DOHH2 (cell line): Measurements from ENCODE around the gene TBC1D22A.

Experiments
- H3F3A ChIP-seq: fragments of 200-600 bp; sonication (generic), shearing (Covaris generic); 2 replicates; pipeline ENCODE4 v1.6.0; 2016; ENCODE audit warnings: antibody characterized with exemption, mild to moderate bottlenecking; ENCODE audit not compliant: control insufficient read depth, insufficient read depth
- H3K27ac ChIP-seq: fragments of 200-600 bp; sonication (generic); 2 replicates; pipeline ENCODE4 v1.5.1; 2014; ENCODE audit warnings: low read depth, mild to moderate bottlenecking, low read length, moderate library complexity
- H3K27me3 ChIP-seq: fragments of 200-600 bp; sonication (generic); 2 replicates; pipeline ENCODE4 v1.6.1; 2014; ENCODE audit warnings: mild to moderate bottlenecking, low read length, mixed read lengths; ENCODE audit not compliant: control insufficient read depth
- H3K36me3 ChIP-seq: fragments of 200-600 bp; sonication (generic); 2 replicates; pipeline ENCODE4 v1.6.1; 2014; ENCODE audit warnings: mild to moderate bottlenecking, low read length, moderate library complexity, mixed read lengths; ENCODE audit not compliant: control insufficient read depth
- H3K4me1 ChIP-seq: fragments of 200-600 bp; sonication (generic); 2 replicates; pipeline ENCODE4 v1.6.1; 2014; ENCODE audit warnings: mild to moderate bottlenecking, low read length, mixed read lengths; ENCODE audit not compliant: control insufficient read depth
- H3K4me2 ChIP-seq: fragments of 200-600 bp; sonication (generic); 2 replicates; pipeline ENCODE4 v1.6.0; 2014; ENCODE audit warnings: mild to moderate bottlenecking, low read length, moderate library complexity
- H3K4me3 ChIP-seq: fragments of 200-600 bp; sonication (generic); 2 replicates; pipeline ENCODE4 v1.5.1; 2014; ENCODE audit warnings: mild to moderate bottlenecking, low read length, mixed read lengths
- H3K79me2 ChIP-seq: fragments of 200-600 bp; sonication (generic); 2 replicates; pipeline ENCODE4 v1.6.1; 2014; ENCODE audit warnings: mild to moderate bottlenecking, low read length, mixed read lengths; ENCODE audit not compliant: control insufficient read depth
- H3K9me2 ChIP-seq: fragments of 200-600 bp; sonication (generic); replicated peaks from 2 replicates; pipeline ENCODE4 v1.6.1; 2014; ENCODE audit warnings: mild to moderate bottlenecking, low read length, mixed read lengths; ENCODE audit not compliant: control insufficient read depth
- H3K9me3 ChIP-seq: fragments of 200-600 bp; sonication (generic); 2 replicates; pipeline ENCODE4 v1.6.1; 2014; ENCODE audit warnings: antibody characterized with exemption, low read length, mixed read lengths; ENCODE audit not compliant: control insufficient read depth, insufficient read depth
- H4K20me1 ChIP-seq: fragments of 200-600 bp; sonication (generic); 2 replicates; pipeline ENCODE4 v1.6.0; 2014; ENCODE audit warnings: low read depth, mild to moderate bottlenecking, antibody characterized with exemption, low read length, moderate library complexity; ENCODE audit not compliant: control insufficient read depth, insufficient read depth
- EZH2phosphoT487 ChIP-seq: fragments of 200-600 bp; sonication (generic); IDR thresholded peaks from 2 replicates; pipeline ENCODE4 v1.6.1; 2017; ENCODE audit warnings: borderline replicate concordance, mild to moderate bottlenecking, antibody characterized with exemption, low read length, moderate library complexity, mixed read lengths
- TF ChIP-seq, protein P1 (sequence below): fragments of 200-600 bp; sonication (generic); IDR thresholded peaks from one replicate; pipeline ENCODE4 v1.5.1; 2014; ENCODE audit warnings: antibody characterized with exemption, mild to moderate bottlenecking, low read depth, low read length; ENCODE audit not compliant: poor library complexity, severe bottlenecking

The TBC1D22A gene

DNA sequence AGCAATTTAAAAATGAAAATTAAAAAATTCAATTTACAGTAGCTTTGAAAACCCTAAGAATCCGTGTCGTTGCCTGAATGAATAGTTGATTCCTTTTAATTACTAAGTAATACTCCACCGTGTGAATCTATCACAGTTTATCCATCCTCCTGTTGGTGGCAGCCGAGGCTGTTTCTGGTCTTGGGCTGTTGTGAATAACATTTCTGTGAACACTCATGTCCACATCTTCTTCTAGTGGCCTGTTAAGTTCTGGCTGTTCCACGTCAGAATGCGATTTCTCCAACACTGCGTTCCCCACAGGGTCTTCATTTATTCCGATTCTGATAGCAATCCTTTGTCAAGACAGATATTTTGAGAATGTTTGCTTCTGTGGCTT lies 223.0 kb downstream of the TBC1D22A start:
- Histone ChIP-seq H3F3A (no peaks in the 10 kb centered on the region), H4K20me1 (peaks cover 15% of the 10 kb centered on the region), H3K79me2 (peaks cover 12% of the 10 kb centered on the region), H3K4me2 (no peak overlapping the region), H3K27me3 (no peaks in the 10 kb centered on the region), H3K9me2 (no peaks in the 10 kb centered on the region), H3K9me3 (no peaks in the 10 kb centered on the region), H3K4me3 (no peak overlapping the region), H3K4me1 (no peaks in the 10 kb centered on the region), H3K36me3 (peaks cover 21% of the 10 kb centered on the region), H3K27ac (no peak overlapping the region)
- TF ChIP-seq, protein P1, sequence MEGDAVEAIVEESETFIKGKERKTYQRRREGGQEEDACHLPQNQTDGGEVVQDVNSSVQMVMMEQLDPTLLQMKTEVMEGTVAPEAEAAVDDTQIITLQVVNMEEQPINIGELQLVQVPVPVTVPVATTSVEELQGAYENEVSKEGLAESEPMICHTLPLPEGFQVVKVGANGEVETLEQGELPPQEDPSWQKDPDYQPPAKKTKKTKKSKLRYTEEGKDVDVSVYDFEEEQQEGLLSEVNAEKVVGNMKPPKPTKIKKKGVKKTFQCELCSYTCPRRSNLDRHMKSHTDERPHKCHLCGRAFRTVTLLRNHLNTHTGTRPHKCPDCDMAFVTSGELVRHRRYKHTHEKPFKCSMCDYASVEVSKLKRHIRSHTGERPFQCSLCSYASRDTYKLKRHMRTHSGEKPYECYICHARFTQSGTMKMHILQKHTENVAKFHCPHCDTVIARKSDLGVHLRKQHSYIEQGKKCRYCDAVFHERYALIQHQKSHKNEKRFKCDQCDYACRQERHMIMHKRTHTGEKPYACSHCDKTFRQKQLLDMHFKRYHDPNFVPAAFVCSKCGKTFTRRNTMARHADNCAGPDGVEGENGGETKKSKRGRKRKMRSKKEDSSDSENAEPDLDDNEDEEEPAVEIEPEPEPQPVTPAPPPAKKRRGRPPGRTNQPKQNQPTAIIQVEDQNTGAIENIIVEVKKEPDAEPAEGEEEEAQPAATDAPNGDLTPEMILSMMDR: no peak
- TF ChIP-seq EZH2phosphoT487: no peak

DNA sequence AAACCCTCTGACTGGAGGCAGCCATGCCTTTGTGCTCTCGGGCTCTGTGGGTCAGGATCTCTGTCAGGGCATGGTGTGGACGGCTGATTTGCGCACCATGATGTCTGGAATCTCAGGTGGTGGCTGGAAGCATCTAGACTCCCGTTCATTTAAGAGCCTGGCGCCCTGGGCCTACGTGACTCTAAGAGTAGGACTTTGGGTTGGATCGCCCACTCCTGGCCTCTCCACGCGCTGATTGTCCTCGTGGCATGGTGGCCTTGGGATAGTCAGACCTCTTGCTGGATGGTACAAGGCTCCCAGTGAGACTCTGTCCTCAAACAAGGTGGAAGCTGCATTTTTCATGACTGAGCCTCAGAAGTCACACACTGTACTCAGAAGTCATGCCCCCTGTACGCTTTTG lies 224.3 kb downstream of the TBC1D22A start:
- Histone ChIP-seq H4K20me1 (peaks cover 11% of the 10 kb centered on the region), H3K27ac (no peak overlapping the region), H3K9me2 (no peaks in the 10 kb centered on the region), H3K9me3 (no peaks in the 10 kb centered on the region), H3K36me3 (peaks cover 34% of the 10 kb centered on the region), H3K4me1 (no peaks in the 10 kb centered on the region), H3K4me2 (no peak overlapping the region), H3K27me3 (no peaks in the 10 kb centered on the region), H3K79me2 (peaks cover 12% of the 10 kb centered on the region), H3F3A (no peaks in the 10 kb centered on the region), H3K4me3 (no peak overlapping the region)
- TF ChIP-seq, protein P1: no peak
- no peak for TF ChIP-seq EZH2phosphoT487

DNA sequence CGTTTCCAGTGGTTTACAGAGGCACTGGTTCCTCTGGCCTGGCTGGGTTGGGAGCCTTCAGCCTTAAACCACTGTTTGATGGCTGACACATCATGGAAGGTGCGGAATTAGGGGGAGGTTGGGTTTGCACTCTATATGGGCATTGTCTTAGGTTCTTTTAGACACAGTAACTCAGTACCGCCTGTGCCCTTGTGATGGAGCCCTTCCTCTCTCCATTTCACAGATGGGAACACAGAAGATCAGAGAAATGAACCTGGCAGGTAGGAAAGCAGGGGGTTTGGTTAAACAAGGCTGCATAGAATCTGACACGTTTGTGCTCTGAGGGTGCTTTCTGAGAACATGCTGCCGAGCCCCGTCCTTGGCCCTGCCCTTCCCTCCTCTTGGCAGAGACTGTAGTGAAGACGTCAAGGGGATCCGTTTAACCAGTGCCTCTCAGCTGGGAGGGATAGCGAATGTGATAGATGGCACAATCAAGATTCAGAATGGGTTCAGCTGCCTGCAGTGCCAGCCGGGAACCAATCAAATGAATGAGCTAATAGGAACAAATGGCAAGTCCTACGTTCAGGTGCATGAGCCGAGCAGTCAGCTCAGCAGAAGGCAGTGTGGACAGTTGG lies 228.6 kb downstream of the TBC1D22A start:
- H3F3A ChIP-seq: no peaks in the 10 kb centered on the region
- peaks cover 6% of the 10 kb centered on the region for H3K79me2 ChIP-seq
- peaks cover 4% of the 10 kb centered on the region; the same call in 1 of the 2 replicates for H4K20me1 ChIP-seq
- no peak overlapping the region for H3K4me3 ChIP-seq
- H3K36me3 ChIP-seq: peaks cover 52% of the 10 kb centered on the region
- H3K9me2 ChIP-seq: no peaks in the 10 kb centered on the region
- H3K9me3 ChIP-seq: no peaks in the 10 kb centered on the region
- no peaks in the 10 kb centered on the region for H3K27me3 ChIP-seq
- H3K4me1 ChIP-seq: no peaks in the 10 kb centered on the region
- no peak overlapping the region for H3K4me2 ChIP-seq
- no peak overlapping the region for H3K27ac ChIP-seq
- TF ChIP-seq EZH2phosphoT487: no peak
- TF ChIP-seq, protein P1: no peak
